Aorta (tissue), 5 donors: ENCODE data around the gene PSMD2. TPM values are rescaled to one million over a fixed set of nuclear protein-coding genes. Genes with fewer than 3 reads are reported as not detected.

ENCODE experiments used
- ATAC-seq: fragments of 200-7000 bp; cut with Tn5 transposase; one replicate; pipeline ENCODE4 v1.9.1; 2022; ENCODE audit warnings: moderate library complexity; ENCODE audit not compliant: low FRiP score
- DNase-seq, 2 donors: peaks; one replicate each; pipeline ENCODE4 v3.0.0-alpha.2; 2020
- H3K27ac ChIP-seq, 2 donors: one replicate each; pipeline ENCODE4 v1.5.1; 2013; ENCODE audit warnings: low read length in 2 of 2, mild to moderate bottlenecking in 2 of 2, moderate library complexity in 2 of 2, control low read depth in 1 of 2, inconsistent platforms in 1 of 2, low read depth in 1 of 2
- H3K27me3 ChIP-seq, 2 donors: one replicate each; pipeline ENCODE4 v1.6.1; 2013; ENCODE audit warnings: control low read depth in 1 of 2, low read length in 1 of 2, mild to moderate bottlenecking in 1 of 2, moderate library complexity in 1 of 2; ENCODE audit not compliant: insufficient read depth in 2 of 2, control insufficient read depth in 1 of 2
- H3K36me3 ChIP-seq, 2 donors: one replicate each; pipeline ENCODE4 v1.6.1; 2013; ENCODE audit warnings: control low read depth in 1 of 2, low read length in 1 of 2, mild to moderate bottlenecking in 1 of 2; ENCODE audit not compliant: insufficient read depth in 2 of 2, control insufficient read depth in 1 of 2
- H3K4me1 ChIP-seq, 2 donors: one replicate each; pipeline ENCODE4 v1.6.1; 2013; ENCODE audit warnings: low read length in 2 of 2, control low read depth in 1 of 2, mild to moderate bottlenecking in 1 of 2, moderate library complexity in 1 of 2; ENCODE audit not compliant: insufficient read depth in 2 of 2, control insufficient read depth in 1 of 2
- H3K4me3 ChIP-seq, 2 donors: one replicate each; pipeline ENCODE4 v1.5.1; 2013; ENCODE audit warnings: low read length in 2 of 2, control low read depth in 1 of 2, mild to moderate bottlenecking in 1 of 2
- H3K9me3 ChIP-seq: one replicate; pipeline ENCODE4 v1.6.1; 2013; ENCODE audit warnings: mild to moderate bottlenecking, low read length; ENCODE audit not compliant: control insufficient read depth
- WGBS, 2 donors: extraction: QIAGEN DNeasy Blood & Tissue Kit; methylation state at CpG; one replicate each; pipeline ENCODE4 v1.1.7; 2013; 5-methylcytosine and 5-hydroxymethylcytosine counted together
- intact Hi-C, 2 donors: fragments of 100-400 bp; cut with DNase I; formaldehyde crosslinking; loops; one replicate each; pipeline versions ENCODE4 v1.14.2 to v1.15.0; 2022
- long read RNA-seq, 2 donors: library from polyadenylated mRNA; unstranded; transcript quantifications; one replicate each; pipeline ENCODE4 v2.0.0, GENCODE V29; 2020 to 2021
- polyA plus RNA-seq, 2 donors: library from polyadenylated mRNA; stranded (reverse); fragments of 200-250 nt; gene quantifications; one replicate each; pipeline ENCODE4 v1.2.3, GENCODE V29; 2013
- total RNA-seq, 2 donors: library from RNA; stranded (reverse); fragmentation: NEBNext Ultra II Directional; extraction: Animal tissue kit (Norgen Biotek cat#: 25700); gene quantifications; one replicate each; pipeline ENCODE4 v1.2.1, GENCODE V29; 2021
- donor health status: healthy with polysubstance abuse.
- donor health status: Bipolar disorder and iron deficiency.
- donor health status: DM: no; HTN: no; CAD: no.
- donor health status: DM: no; HTN: no; CAD: no.
- donor health status: DM: yes; HTN: yes; CAD: no.

The PSMD2 gene
- total RNA-seq, result 100 to 1,000 TPM; 139 to 143 TPM
- polyA plus RNA-seq, result 100 to 1,000 TPM; 116 to 139 TPM
- long read RNA-seq, donor 1, transcript PSMD2-201 (21 exons, 3,449 nt), result major isoform, 596 of 880 reads
- long read RNA-seq, donor 1, partial matches to known transcripts, result 199 of 880 reads
- long read RNA-seq, donor 1, other reads (novel, unspliced or antisense), result 82 of 880 reads
- long read RNA-seq, donor 2, transcript PSMD2-201 (21 exons, 3,449 nt), result major isoform, 127 of 176 reads
- long read RNA-seq, donor 2, partial matches to known transcripts, result 28 of 176 reads
- long read RNA-seq, donor 2, other reads (novel, unspliced or antisense), result 21 of 176 reads

DNA sequence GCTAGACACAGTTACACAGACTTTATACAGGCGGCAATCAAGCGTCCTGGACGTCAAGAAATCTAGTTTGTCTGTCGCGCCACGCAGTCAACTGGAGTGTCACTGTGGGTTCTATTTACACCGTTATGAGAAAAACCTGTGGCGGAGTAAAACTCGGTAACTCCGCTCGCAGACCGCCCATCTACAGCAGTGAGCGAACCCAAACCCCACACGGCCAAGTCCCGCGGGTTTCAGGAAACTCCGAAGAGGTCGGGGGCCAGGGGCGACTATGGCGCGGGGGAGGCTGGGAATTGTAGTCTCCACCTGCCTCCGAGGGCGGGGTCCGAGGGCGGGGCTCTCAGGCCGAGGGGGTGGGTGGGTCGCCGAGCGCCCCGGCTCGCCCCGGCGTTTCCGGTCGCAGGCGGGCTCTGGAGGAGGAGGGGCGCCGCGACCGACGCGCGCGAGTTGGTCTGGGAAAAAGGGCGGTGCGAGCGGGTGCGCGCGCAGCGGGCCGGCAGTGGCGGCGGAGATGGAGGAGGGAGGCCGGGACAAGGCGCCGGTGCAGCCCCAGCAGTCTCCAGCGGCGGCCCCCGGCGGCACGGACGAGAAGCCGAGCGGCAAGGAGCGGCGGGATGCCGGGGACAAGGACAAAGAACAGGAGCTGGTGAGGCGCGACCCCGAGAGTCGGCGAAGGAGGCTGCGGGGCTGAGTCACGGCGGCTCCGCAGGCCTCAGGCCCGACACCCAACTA, at the start of gene PSMD2:
Gene PSMD2 (plus strand): TSS at position 483 of the 729 bp plus-strand sequence. CDS start 26 bp downstream, at position 509.
- Histone ChIP-seq H3K4me1 (peaks cover 0 to 1% of the 10 kb centered on the region in 2 donors), H3K27me3 (no peaks in the 10 kb centered on the region), H3K4me3 (peak within 1 kb of the TSS; percentile 65 to 74), H3K27ac (peak within 1 kb of the TSS in 1 of 2 donors; percentile 83), H3K36me3 (peaks cover 0 to 11% of the 10 kb centered on the region in 2 donors), H3K9me3 (no peaks in the 10 kb centered on the region)
- 0% methylated on average over 58 to 78 of the region's 78 CpGs for WGBS, 2 donors
- peak; percentile 99 for DNase-seq
- peak; percentile 100 for ATAC-seq
- intact Hi-C loops, result loop anchor here (5.0 kb wide), 3 partner anchors 37 to 112 kb away; partner anchors contain the start of genes ABCF3 (in 1 of the 2), ALG3 (in 1 of the 2), CAMK2N2 (in 1 of the 2) and EEF1AKMT4 (in 1 of the 2)

DNA sequence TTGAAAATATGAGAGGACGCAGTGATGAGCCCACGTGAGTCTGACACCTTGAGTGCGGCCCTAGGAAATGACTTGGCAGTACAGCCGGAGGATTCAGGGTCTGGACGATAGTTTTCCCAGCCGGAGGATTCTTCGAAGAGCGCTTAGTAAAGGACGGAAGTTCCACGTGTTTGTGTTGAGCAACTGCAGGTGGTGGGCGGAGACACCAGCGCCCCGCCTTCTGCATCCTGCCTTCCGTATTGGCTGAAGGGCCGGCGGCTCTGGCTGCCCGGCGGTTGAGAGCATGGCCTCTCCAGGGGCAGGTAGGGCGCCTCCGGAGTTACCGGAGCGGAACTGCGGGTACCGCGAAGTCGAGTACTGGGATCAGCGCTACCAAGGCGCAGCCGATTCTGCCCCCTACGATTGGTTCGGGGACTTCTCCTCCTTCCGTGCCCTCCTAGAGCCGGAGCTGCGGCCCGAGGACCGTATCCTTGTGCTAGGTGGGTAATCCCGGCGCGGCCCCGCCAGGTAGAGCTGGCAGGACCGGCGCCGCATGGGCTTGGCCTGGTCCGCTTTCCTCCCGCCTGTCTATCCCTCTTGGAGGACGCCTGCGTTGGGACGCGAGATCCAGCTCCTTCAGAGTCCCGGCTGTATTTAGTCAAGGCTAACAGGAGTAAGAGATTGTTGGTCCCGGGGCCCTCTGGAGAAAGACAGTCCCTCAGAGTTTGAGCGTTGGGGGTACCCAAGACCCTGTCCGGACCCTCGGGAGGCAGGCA, 49.5 kb upstream of the PSMD2 start, which contains the start of gene EEF1AKMT4:
Gene EEF1AKMT4 (plus strand): TSS at position 261 of the 755 bp plus-strand sequence. CDS start 23 bp downstream, at position 284.
- Histone ChIP-seq H3K9me3 (no peaks in the 10 kb centered on the region), H3K27ac (peak within 1 kb of the TSS in 1 of 2 donors; percentile 8), H3K4me3 (peak within 1 kb of the TSS; percentile 70 to 72), H3K27me3 (no peaks in the 10 kb centered on the region), H3K36me3 (peaks cover 2 to 9% of the 10 kb centered on the region in 2 donors), H3K4me1 (no peaks in the 10 kb centered on the region)
- WGBS, 2 donors, result 0% methylated on average over 53 to 54 of the region's 54 CpGs
- ATAC-seq, result peak; percentile 98
- DNase-seq, result peak; percentile 97
- intact Hi-C loops, result loop anchor here (1.0 to 10.0 kb wide), 8 partner anchors 23 to 355 kb away; partner anchors contain the start of genes ABCF3 (in 1 of the 2), DVL3 (in 1 of the 2), EIF2B5 (in 1 of the 2) and PSMD2 (in 1 of the 2)

DNA sequence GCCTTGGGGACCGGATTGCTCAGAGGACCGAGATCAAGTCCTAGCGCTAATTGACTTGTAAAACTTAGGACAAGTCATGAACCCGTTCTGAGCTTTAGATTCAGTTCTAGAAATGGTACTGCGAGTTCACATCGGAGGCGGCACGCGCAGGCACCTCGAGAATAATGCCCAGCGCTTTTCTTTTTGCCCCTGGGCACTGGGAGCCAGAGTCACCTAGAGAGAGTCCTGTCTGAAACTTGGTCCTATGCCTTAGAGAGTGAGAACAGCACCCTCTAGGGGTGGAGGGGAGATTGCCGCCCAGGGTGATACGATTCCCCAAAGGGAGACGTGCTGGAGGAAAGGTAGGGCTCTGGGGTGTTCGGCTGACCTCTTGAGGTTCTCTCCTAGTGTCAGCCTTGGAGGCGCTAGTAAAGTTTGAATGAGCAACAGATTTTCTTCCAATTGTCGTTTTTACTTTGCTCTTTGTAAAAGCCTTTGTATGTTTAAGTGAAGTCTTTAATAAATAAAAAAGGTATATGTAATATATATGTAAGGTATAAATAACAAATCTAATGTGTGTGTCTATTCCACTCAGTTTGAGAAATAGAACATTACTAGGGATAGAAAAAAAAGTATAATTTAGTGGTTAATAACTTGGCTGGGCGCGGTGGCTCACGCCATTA, 48.7 kb upstream of the PSMD2 start:
- H3K27me3 ChIP-seq, result no peaks in the 10 kb centered on the region
- no peaks in the 10 kb centered on the region for H3K9me3 ChIP-seq
- ATAC-seq (peak; percentile 91), DNase-seq (peak; percentile 89 to 93)
- peak overlapping the region; percentile 49 to 70 for H3K4me3 ChIP-seq
- peaks cover 0 to 4% of the 10 kb centered on the region in 2 donors for H3K36me3 ChIP-seq
- H3K27ac ChIP-seq, result no peak overlapping the region
- WGBS, 2 donors, result 13 to 14% methylated on average over 20 of the region's 20 CpGs
- intact Hi-C loops, result loop anchor here in 1 of 2 donors (10.0 kb wide), 1 partner anchor 355 kb away; no protein-coding TSS in a partner anchor
- H3K4me1 ChIP-seq, result no peaks in the 10 kb centered on the region

DNA sequence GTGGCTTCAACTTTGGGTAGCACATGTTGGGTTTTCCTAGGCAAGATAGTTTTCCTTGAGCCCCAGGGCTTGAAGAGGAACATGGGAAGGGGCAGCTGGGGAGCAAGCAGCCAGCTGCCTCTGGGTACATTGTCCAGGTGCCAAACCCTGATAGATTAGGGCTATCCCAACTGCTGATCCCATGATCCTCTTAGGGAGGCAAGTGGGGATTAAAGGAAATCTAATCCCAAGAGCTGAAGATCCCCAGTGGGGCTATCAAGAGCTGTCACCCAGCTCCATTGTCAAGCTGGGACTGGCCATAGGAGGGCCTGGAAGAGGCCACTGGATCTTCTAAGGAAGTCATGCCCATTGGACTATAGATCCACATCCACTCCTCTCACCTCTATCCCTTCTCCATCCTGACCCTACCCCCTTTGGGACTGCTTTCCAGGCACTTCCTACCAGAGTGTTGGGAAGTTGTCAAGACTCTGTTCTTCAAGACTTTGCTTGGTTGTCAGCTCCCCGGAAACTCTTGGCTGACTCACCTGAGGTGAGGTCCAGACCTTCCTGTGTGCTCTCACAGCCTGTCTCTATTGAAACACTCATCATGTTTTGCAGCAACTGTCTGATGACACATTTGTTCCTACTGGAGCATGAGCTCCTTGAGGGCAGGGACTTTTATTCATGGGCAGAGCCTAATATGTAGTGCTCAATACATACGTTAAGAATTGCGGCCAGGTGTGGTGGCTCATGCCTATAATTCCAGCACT, 43.6 kb upstream of the PSMD2 start:
- Histone ChIP-seq H3K36me3 (no peaks in the 10 kb centered on the region), H3K4me3 (no peak overlapping the region), H3K27ac (no peak overlapping the region), H3K27me3 (no peaks in the 10 kb centered on the region), H3K4me1 (no peaks in the 10 kb centered on the region), H3K9me3 (no peaks in the 10 kb centered on the region)
- no peak for ATAC-seq
- WGBS, 2 donors, result 91 to 95% methylated on average over 3 of the region's 3 CpGs
- intact Hi-C loops, result loop anchor here in 1 of 2 donors (10.0 kb wide), 1 partner anchor 361 kb away; no protein-coding TSS in a partner anchor
- peak in 1 of 2 donors; percentile 9 for DNase-seq

DNA sequence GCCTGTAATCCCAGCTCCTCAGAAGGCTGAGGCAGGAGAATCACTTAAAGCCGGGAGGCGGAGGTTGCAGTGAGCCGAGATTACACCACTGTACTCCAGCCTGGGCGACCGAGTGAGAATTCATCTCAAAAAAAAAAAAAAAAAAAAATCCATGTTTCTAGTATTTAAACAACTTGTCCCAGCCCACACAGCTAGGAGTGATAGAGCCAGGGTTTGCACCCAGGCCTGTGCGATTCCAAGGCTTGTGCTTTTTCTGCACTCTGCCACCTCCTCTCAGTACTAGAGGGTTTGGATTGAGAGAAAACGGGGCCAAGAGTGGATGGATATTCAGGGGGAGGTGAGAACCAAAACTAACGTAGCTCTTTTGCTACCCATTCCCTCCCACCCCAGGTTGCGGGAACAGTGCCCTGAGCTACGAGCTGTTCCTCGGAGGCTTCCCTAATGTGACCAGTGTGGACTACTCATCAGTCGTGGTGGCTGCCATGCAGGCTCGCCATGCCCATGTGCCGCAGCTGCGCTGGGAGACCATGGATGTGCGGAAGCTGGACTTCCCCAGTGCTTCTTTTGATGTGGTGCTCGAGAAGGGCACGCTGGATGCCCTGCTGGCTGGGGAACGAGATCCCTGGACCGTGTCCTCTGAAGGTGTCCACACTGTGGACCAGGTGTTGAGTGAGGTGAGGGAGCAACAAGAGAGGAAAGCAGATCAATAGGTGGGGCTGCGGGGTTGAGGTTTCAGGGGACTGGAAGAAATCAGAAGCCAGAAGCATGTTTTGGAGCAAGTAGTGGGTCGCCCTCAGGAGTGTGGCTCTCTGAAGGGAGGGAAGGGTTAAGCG, 41.7 kb upstream of the PSMD2 start:
- ATAC-seq (no peak), DNase-seq (no peak)
- H3K27me3 ChIP-seq, result no peaks in the 10 kb centered on the region
- no peaks in the 10 kb centered on the region for H3K4me1 ChIP-seq
- no peaks in the 10 kb centered on the region for H3K9me3 ChIP-seq
- no peaks in the 10 kb centered on the region for H3K36me3 ChIP-seq
- H3K27ac ChIP-seq, result no peak overlapping the region
- 94% methylated on average over 23 of the region's 23 CpGs for whole genome bisulfite sequencing, 2 donors
- no peak overlapping the region for H3K4me3 ChIP-seq
- intact Hi-C loops, result loop anchor here in 1 of 2 donors (10.0 kb wide), 1 partner anchor 362 kb away; no protein-coding TSS in a partner anchor

DNA sequence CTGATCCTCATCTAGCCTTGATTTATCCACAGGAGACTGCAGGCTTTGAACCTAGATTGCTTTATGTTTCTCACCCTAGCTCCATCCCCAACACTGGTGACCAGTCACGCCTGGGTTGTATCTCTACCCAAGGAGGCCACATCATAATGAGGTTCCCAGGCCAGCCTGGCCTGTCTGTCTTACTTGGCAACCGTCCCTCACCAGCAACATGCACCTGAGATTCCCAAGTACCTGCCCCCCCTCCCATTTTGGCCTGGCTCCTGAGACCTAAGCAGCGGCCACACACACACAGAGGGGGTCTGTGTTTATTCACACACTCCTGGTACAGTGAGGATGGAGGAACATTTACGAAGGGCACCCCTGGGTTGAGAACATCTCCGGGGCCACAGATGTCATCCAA, 40.1 kb upstream of the PSMD2 start:
- intact Hi-C loops, result loop anchor here in 1 of 2 donors (10.0 kb wide), 1 partner anchor 364 kb away; no protein-coding TSS in a partner anchor
- no peak overlapping the region for H3K4me3 ChIP-seq
- H3K27ac ChIP-seq, result no peak overlapping the region
- WGBS, 2 donors, result 84 to 91% methylated on average over 5 of the region's 5 CpGs
- DNase-seq (no peak), ATAC-seq (no peak)
- H3K9me3 ChIP-seq, result no peaks in the 10 kb centered on the region
- no peaks in the 10 kb centered on the region for H3K4me1 ChIP-seq
- H3K36me3 ChIP-seq, result no peaks in the 10 kb centered on the region
- H3K27me3 ChIP-seq, result peaks cover 0 to 2% of the 10 kb centered on the region in 2 donors

DNA sequence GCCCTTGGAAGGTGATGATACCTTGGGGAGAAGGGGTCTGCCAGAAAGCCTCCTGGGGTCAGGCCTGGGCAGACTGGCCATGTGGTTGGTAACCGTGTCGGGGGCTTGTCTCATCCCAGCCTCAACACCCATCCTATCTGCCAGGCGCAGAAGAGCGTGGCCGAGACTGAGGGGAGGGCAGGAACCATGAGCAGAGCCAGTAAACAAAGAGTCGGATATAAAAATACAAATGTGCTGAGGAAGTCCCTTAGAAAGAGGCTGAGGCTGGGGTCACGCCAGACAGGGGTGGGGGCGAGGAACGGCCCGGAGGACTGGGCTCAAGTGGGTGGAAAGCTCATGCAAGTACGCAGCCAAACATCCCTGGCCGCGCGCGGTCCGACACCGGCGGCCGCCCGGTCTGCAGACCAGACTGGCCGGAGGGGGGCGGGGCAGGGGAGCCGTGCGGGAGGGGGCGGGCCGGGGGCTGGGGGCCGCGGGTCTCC, 39.6 kb upstream of the PSMD2 start:
- Histone ChIP-seq H3K36me3 (no peaks in the 10 kb centered on the region), H3K27ac (no peak overlapping the region), H3K27me3 (peaks cover 0 to 2% of the 10 kb centered on the region in 2 donors), H3K9me3 (no peaks in the 10 kb centered on the region), H3K4me1 (no peaks in the 10 kb centered on the region), H3K4me3 (peak overlapping the region in 1 of 2 donors; percentile 13)
- DNase-seq, result no peak
- intact Hi-C loops, result loop anchor here in 1 of 2 donors (10.0 kb wide), 1 partner anchor 365 kb away; no protein-coding TSS in a partner anchor
- ATAC-seq, result no peak
- WGBS, 2 donors, result 6 to 12% methylated on average over 28 of the region's 28 CpGs
